ENCODE data around the gene RPL3.

DNA sequence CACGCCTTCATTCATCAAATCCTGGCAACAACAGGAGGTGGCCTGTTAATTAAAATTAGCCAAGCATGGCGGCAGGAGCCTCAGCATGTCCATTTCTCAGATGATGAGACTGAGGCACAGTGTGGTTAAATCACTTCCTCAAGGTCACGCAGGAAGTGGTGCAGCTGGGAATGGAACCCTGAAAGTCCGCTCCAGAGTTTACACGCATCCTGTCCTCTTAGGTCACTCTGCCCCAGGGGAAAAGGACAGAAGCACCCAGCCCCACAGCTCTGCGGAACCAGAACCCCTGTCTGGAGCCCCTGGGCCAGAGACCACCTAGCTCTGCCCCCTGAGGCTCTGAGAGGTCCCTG lies 19.6 kb downstream of the RPL3 start:
- no peak for TF ChIP-seq POLR2A (IDR thresholded peaks at IDR 0.05)
- TF ChIP-seq, protein P1, sequence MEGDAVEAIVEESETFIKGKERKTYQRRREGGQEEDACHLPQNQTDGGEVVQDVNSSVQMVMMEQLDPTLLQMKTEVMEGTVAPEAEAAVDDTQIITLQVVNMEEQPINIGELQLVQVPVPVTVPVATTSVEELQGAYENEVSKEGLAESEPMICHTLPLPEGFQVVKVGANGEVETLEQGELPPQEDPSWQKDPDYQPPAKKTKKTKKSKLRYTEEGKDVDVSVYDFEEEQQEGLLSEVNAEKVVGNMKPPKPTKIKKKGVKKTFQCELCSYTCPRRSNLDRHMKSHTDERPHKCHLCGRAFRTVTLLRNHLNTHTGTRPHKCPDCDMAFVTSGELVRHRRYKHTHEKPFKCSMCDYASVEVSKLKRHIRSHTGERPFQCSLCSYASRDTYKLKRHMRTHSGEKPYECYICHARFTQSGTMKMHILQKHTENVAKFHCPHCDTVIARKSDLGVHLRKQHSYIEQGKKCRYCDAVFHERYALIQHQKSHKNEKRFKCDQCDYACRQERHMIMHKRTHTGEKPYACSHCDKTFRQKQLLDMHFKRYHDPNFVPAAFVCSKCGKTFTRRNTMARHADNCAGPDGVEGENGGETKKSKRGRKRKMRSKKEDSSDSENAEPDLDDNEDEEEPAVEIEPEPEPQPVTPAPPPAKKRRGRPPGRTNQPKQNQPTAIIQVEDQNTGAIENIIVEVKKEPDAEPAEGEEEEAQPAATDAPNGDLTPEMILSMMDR (IDR thresholded peaks at IDR 0.05) = no peak

Data from testis (tissue), 2 donors.